ENCODE data around the gene IL12RB1.
"Not testable (repeated sequence)": the region's sequence is repeated elsewhere in the genome, so short reads cannot be mapped to it uniquely, and the experiment has no call there.

The IL12RB1 gene

GRCh38 chr19:18044825-18045304 is 41.9 kb downstream of the IL12RB1 start:
- peak; percentile 70 for DNase-seq

DNA sequence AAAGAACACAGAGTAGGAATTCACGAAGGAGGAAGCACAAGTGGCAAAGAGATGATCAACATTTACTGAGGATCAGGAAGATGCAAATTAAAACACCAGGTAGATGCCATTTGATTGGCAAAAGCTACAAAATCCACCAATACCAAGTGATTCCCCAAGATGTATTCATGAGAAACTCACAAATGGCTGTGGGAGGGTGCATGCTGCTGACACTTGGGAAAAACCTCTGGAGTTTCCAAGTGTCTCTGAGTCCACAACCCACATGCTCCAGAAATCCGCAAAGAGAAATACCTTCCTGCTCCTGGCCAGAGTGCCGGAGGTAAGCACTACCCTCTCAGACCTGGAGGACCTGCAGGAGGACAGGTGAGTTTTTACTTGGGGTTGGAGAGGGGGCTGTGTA is 43.1 kb downstream of the IL12RB1 start:
- no peak for DNase-seq

- no peak for DNase-seq
These were observed 45.7 kb downstream of the IL12RB1 start for GRCh38 chr19:18041054-18041453.

GRCh38 chr19:18032102-18032501 is 54.6 kb downstream of the IL12RB1 start:
- DNase-seq = not testable (repeated sequence)

DNA sequence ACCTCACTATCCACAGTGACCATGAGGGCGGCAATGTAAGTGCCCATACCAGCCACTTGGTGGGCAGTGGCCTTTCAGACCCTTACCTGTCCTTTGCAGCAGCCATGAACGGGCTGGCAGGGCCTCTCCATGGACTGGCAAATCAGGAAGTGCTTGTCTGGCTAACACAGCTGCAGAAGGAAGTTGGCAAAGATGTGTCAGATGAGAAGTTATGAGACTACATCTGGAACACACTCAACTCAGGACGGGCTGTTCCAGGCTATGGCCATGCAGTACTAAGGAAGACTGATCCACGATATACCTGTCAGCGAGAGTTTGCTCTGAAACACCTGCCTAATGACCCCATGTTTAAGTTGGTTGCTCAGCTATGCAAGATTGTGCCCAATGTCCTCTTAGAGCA is 55.3 kb downstream of the IL12RB1 start:
- DNase-seq = not testable (repeated sequence)

DNA sequence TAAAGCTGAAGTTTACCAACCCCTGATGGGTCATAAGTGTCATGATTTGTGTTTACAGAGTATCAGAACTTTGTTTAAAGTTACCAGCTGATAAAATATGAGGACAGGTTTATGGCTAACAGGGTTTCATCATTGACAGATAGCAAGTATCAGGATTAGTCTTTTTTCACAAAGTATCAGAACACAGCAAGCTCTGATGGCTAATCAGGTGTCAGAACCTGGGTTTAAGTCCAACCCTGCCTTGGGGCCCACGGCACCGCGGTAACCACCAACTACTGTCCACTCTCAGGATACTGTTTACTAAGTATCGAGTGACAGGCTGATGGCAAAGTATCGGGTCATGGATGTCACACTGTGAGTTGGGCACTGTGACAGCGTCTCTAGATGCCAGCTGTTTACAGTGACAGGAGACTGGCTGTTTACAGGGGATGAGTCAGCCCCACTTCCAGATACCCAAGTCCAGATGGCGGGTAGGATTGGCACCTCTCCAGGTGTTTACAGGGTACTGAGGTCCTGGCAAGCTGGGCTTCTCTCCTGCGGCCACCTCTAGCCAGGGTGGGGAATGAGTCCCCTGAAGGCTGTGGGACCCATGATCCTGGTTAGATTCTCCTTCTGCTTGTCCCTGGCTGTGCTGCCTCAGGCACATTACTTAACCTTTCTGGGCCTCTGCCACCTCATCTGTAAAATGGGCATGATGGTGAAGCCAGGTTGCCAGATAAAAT is 57.0 kb downstream of the IL12RB1 start:
- no peak for DNase-seq

GRCh38 chr19:18027151-18027550 is 59.6 kb downstream of the IL12RB1 start:
- no peak for DNase-seq

DNA sequence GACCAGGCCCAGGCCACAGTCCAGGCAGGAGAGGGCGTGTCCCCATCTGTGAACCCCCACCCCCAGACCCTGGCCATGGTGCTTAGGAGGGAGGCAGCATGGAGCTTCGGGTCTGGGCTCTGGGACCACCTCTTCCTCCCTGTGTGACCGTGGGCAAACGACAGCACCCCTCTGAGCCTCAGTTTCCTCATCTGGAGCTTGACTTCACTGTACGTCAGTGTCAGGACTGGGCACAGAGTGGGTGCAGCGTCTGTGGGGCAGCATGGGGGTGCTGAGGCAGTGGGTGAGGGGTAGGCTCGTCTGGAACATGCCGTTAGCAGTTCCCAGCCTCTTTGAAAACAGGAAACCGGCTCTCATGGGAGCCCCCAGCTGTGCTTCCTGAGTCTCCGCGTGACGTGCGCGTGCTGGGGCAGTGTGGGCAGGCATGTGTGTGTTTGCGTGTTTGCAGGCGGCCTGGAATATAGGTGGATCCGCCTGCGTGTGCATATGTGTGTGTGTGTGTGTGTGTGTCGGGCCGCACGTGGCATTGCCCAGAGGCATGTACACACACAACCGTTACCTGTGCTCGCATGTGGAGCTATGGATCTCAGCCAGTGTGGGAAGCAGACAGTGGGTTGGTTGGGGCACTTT is 63.0 kb downstream of the IL12RB1 start:
- peak; percentile 69 for DNase-seq

GRCh38 chr19:18021121-18021755 is 65.5 kb downstream of the IL12RB1 start:
- DNase-seq = peak; percentile 89

DNA sequence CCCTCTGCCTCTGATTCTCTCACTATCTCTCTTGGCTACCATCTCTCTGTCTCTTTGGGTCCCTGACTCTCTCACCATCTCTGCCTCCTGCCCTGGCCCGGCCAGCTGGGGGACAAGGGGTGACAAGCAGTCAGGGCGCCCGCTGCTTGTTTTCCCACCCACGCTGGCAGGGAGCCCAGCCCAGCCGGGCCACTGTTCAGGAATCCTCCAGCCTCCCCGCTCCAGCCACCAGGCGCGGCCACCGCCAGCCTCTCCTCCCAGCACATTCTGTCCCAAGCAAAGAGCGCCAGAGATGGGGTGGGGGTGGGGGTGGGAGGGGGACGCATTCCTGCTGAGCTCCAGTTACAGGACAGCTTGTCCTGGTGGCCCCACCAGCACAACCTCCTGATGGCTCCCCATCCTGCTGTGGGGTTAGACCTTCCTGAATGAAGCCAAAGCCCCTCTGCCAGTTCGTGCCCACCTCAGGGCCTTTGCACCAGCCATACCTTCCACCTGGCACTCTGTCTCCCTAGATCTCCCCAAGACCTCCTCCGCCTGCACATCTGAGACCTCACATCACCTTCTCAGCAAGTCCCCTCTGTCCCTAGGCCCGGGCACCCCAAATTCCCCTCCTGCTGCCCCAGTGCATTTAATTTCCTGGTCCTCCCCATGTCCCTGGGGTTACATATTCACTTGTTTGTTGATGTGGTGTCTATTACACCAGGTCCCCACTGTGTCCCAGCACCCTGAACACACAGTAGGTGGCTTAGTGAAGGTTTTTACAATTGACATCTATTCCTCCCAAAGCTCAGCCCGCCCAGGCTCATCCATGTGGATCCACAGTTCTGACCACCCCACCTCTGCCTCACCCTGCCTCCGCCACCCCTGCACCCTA is 66.3 kb downstream of the IL12RB1 start:
- peak; percentile 50 for DNase-seq

GRCh38 chr19:18017275-18018083 is 69.3 kb downstream of the IL12RB1 start:
- no peak for DNase-seq

DNA sequence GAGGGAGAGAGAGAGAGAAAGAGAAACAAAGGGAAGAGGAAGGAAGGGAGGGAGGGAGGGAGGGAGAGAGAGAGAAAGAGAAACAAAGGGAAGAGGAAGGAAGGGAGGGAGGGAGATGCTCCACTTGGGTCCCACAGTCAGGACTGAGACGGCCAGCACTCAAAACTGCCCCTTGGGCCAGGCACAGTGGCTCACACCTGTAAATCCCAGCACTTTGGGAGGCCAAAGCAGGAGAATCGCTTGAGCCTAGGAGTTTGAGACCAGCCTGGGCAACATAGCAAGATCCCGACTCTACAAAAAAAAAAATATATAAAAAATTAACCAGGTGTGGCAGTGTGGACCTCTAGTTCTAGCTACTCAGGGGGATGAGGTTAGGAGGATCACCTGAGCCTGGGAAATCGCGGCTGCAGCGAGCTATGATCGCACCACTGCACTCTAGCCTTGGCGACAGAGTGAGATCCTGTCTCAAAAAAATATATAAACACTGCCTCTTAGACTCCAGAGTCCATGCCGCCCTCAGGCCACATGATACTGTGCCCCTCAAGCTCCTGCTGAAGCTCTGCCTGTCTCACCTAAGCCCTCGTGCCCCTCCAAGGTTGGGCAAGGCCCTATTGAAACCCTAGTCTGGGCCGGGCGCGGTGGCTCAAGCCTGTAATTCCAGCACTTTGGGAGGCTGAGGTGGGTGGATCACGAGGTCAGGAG is 70.4 kb downstream of the IL12RB1 start:
- DNase-seq = no peak

DNA sequence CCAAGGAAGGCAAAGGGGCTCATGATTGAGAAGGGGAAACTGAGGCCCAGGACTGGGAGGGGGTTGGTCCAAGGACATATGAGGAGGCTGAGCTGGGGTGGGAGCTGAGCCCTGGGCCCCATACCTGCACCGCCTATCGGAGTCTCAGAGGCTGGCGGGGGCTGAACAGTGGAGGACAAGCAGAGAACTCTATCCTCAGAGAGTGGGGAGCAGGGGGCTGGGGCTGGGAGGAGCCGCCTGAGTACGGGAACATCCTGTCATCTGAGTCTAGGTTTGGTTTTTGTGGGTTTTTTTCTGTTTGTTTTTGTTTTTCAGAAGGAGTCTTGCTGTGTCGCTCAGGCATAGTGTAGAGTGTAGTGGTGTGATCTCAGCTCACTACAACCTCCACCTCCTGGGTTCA is 72.5 kb downstream of the IL12RB1 start:
- no peak for DNase-seq

- no peak for DNase-seq
These were observed 73.3 kb downstream of the IL12RB1 start for GRCh38 chr19:18013210-18014111.

DNA sequence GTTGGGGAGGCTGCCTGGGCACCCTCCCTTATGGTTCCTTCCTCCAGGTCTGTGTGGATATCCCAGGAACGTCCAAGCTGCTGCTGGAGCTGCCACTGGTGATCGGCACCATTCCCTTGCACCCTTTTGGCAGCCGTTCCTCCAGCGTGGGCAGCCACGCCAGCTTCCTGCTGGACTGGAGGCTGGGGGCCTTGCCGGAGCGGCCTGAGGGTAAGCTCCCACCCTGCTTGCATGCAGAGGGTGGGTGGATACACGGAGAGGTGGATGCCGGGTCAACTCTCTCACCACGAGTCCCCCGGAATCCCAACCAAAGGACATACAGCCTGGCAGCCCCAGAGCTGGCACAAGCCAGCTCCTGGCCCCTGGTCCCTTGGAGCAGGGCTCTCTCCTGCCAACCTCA is 76.6 kb downstream of the IL12RB1 start:
- DNase-seq = no peak

GRCh38 chr19:18009412-18010066 is 77.2 kb downstream of the IL12RB1 start:
- peak; percentile 51 for DNase-seq
